ENCODE data around the gene NAA40.
A peak's percentile ranks its signal among the peaks of the same experiment; 100 is the strongest.

NAA40 gene

DNA sequence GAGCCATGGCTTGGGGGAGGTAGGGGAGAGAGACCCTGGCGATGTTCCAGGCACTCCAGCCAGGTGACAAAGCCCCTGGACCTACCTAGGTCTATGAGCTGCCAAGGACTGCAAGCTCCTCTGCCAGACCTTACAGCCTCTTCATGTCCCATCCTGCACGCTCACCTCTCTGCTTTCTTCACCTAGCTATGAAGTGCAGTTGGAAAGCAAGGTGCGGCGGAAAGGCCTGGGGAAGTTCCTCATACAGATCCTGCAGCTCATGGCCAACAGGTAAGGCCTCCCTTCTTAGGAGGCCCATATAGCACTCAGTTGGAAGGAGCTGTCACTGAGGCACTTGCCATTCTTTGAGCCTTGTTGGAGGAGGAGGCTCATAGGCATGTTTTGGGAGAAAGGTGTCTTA, 13.8 kb downstream of the NAA40 start (continued):
- TF ChIP-seq, protein P1, sequence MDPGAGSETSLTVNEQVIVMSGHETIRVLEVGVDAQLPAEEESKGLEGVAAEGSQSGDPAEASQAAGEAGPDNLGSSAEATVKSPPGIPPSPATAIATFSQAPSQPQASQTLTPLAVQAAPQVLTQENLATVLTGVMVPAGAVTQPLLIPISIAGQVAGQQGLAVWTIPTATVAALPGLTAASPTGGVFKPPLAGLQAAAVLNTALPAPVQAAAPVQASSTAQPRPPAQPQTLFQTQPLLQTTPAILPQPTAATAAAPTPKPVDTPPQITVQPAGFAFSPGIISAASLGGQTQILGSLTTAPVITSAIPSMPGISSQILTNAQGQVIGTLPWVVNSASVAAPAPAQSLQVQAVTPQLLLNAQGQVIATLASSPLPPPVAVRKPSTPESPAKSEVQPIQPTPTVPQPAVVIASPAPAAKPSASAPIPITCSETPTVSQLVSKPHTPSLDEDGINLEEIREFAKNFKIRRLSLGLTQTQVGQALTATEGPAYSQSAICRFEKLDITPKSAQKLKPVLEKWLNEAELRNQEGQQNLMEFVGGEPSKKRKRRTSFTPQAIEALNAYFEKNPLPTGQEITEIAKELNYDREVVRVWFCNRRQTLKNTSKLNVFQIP (CRISPR knock-in tag; IDR thresholded peaks at IDR 0.05; ENCODE audit: borderline replicate concordance, low read depth): no peak
- no peak for TF ChIP-seq ZNF565 (CRISPR knock-in tag; conservative IDR thresholded peaks at IDR 0.05; ENCODE audit: low read depth)
- no peak for TF ChIP-seq TOX (CRISPR knock-in tag; IDR thresholded peaks at IDR 0.05; ENCODE audit: borderline replicate concordance)
- no peak for TF ChIP-seq OSR1 (CRISPR knock-in tag; IDR thresholded peaks at IDR 0.05)
- TF ChIP-seq, protein P2, sequence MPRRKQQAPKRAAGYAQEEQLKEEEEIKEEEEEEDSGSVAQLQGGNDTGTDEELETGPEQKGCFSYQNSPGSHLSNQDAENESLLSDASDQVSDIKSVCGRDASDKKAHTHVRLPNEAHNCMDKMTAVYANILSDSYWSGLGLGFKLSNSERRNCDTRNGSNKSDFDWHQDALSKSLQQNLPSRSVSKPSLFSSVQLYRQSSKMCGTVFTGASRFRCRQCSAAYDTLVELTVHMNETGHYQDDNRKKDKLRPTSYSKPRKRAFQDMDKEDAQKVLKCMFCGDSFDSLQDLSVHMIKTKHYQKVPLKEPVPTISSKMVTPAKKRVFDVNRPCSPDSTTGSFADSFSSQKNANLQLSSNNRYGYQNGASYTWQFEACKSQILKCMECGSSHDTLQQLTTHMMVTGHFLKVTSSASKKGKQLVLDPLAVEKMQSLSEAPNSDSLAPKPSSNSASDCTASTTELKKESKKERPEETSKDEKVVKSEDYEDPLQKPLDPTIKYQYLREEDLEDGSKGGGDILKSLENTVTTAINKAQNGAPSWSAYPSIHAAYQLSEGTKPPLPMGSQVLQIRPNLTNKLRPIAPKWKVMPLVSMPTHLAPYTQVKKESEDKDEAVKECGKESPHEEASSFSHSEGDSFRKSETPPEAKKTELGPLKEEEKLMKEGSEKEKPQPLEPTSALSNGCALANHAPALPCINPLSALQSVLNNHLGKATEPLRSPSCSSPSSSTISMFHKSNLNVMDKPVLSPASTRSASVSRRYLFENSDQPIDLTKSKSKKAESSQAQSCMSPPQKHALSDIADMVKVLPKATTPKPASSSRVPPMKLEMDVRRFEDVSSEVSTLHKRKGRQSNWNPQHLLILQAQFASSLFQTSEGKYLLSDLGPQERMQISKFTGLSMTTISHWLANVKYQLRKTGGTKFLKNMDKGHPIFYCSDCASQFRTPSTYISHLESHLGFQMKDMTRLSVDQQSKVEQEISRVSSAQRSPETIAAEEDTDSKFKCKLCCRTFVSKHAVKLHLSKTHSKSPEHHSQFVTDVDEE (CRISPR knock-in tag; IDR thresholded peaks at IDR 0.05): no peak
- no peak for TF ChIP-seq ZNF8 (CRISPR knock-in tag; IDR thresholded peaks at IDR 0.05)

DNA sequence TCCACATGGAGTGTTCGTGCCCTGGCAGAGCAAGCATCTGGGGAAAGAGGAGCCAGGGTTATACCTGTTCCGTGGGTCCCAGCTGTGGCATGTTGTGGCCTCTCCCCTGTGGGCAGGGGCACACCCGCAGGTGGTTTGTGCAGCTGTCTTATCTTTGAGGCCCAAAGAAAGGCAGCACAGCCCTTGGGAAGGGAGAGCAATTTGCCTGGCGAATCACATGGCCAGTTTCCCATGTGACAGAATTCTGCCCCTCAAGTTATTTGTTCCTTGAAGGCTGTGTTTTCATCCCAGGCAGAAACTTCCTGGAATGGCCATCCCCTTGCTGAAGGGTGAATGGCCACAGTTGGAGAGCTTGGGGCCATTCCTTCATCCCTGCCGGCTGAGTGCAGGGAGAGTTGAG, 19.2 kb downstream of the NAA40 start:
- TF ChIP-seq, protein P3, sequence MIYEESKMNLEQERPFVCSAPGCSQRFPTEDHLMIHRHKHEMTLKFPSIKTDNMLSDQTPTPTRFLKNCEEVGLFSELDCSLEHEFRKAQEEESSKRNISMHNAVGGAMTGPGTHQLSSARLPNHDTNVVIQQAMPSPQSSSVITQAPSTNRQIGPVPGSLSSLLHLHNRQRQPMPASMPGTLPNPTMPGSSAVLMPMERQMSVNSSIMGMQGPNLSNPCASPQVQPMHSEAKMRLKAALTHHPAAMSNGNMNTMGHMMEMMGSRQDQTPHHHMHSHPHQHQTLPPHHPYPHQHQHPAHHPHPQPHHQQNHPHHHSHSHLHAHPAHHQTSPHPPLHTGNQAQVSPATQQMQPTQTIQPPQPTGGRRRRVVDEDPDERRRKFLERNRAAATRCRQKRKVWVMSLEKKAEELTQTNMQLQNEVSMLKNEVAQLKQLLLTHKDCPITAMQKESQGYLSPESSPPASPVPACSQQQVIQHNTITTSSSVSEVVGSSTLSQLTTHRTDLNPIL (CRISPR knock-in tag; IDR thresholded peaks at IDR 0.05; ENCODE audit: low read depth): no peak
- TF ChIP-seq BACH2 (CRISPR knock-in tag; IDR thresholded peaks at IDR 0.05; ENCODE audit: borderline replicate concordance) (no peak), ZFP3 (CRISPR knock-in tag; IDR thresholded peaks at IDR 0.05) (no peak), RARB (CRISPR knock-in tag; IDR thresholded peaks at IDR 0.05) (no peak), SNAI2 (CRISPR knock-in tag; IDR thresholded peaks at IDR 0.05) (no peak), TCF4 (CRISPR knock-in tag; IDR thresholded peaks at IDR 0.05; ENCODE audit: borderline replicate concordance) (no peak), ZC3H10 (CRISPR knock-in tag; IDR thresholded peaks at IDR 0.05) (no peak), ARNTL (CRISPR knock-in tag; IDR thresholded peaks at IDR 0.05; ENCODE audit: borderline replicate concordance, low read depth) (no peak), PPARA (CRISPR knock-in tag; IDR thresholded peaks at IDR 0.05; ENCODE audit: borderline replicate concordance) (no peak), GLIS3 (CRISPR knock-in tag; IDR thresholded peaks at IDR 0.05) (no peak), ZNF8 (CRISPR knock-in tag; IDR thresholded peaks at IDR 0.05) (no peak), OSR1 (CRISPR knock-in tag; IDR thresholded peaks at IDR 0.05) (no peak)
- TF ChIP-seq, protein P4, sequence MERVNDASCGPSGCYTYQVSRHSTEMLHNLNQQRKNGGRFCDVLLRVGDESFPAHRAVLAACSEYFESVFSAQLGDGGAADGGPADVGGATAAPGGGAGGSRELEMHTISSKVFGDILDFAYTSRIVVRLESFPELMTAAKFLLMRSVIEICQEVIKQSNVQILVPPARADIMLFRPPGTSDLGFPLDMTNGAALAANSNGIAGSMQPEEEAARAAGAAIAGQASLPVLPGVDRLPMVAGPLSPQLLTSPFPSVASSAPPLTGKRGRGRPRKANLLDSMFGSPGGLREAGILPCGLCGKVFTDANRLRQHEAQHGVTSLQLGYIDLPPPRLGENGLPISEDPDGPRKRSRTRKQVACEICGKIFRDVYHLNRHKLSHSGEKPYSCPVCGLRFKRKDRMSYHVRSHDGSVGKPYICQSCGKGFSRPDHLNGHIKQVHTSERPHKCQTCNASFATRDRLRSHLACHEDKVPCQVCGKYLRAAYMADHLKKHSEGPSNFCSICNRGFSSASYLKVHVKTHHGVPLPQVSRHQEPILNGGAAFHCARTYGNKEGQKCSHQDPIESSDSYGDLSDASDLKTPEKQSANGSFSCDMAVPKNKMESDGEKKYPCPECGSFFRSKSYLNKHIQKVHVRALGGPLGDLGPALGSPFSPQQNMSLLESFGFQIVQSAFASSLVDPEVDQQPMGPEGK (CRISPR knock-in tag; IDR thresholded peaks at IDR 0.05; ENCODE audit: borderline replicate concordance): no peak
- ATAC-seq: no peak

DNA sequence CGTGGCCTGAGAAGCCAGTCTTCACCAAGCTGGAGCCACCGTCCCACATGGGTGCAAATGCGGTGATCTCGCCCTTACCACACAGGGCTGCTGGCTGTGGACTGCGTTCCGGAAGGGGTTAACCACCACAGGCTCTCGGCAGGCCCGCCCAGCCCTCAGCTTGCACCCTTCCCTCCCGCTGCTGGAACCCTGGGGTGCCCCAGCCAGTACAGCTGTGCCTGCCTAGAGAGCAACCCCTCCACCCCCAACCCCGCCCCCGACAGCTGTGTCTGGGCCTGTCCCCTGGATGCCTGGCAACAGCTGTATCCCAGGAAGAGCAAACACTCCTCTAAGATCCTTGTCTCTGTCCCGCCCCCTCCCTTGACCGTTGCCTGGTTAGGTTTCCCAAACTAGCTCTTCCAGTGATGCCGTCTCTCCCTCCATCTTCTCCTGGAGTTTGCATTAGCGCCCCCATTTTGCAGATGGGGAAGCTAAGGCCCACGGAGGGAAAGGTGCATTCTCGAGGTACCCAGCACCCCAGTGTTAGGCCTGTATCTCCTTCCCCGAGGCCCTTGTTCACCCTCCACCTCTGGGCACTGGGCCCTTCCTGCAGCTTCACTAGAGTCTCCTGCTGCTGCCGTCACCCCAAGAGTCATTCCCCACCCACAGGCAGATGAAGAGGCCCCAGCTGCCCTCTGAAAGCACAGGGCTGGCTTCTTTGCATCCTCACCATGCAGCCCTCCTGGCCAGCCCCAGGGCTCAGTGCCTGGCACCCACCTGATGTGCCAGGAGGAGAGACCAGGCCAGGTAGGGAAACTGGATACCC, 23.0 kb downstream of the NAA40 start:
- peak; percentile 39 for ATAC-seq
- TF ChIP-seq ZNF8 (CRISPR knock-in tag; IDR thresholded peaks at IDR 0.05): no peak
- TF ChIP-seq, protein P2 (CRISPR knock-in tag; IDR thresholded peaks at IDR 0.05): no peak
- no peak for TF ChIP-seq TCF4 (CRISPR knock-in tag; IDR thresholded peaks at IDR 0.05; ENCODE audit: borderline replicate concordance)
- TF ChIP-seq ZFP30 (CRISPR knock-in tag; IDR thresholded peaks at IDR 0.05): no peak
- no peak for TF ChIP-seq RARB (CRISPR knock-in tag; IDR thresholded peaks at IDR 0.05)
- no peak for TF ChIP-seq CSDC2 (CRISPR knock-in tag; IDR thresholded peaks at IDR 0.05)
- TF ChIP-seq ARNTL (CRISPR knock-in tag; IDR thresholded peaks at IDR 0.05; ENCODE audit: borderline replicate concordance, low read depth): no peak
- TF ChIP-seq BACH2 (CRISPR knock-in tag; IDR thresholded peaks at IDR 0.05; ENCODE audit: borderline replicate concordance): no peak
- TF ChIP-seq SNAI2 (CRISPR knock-in tag; IDR thresholded peaks at IDR 0.05): no peak
- TF ChIP-seq ZFP3 (CRISPR knock-in tag; IDR thresholded peaks at IDR 0.05): no peak
- no peak for TF ChIP-seq ZNF70 (CRISPR knock-in tag; IDR thresholded peaks at IDR 0.05)
- TF ChIP-seq TOX (CRISPR knock-in tag; IDR thresholded peaks at IDR 0.05; ENCODE audit: borderline replicate concordance): no peak
- TF ChIP-seq ZC3H10 (CRISPR knock-in tag; IDR thresholded peaks at IDR 0.05): no peak
- no peak for TF ChIP-seq ISL1 (CRISPR knock-in tag; IDR thresholded peaks at IDR 0.05)
- TF ChIP-seq, protein P3 (CRISPR knock-in tag; IDR thresholded peaks at IDR 0.05; ENCODE audit: low read depth): no peak
- TF ChIP-seq GLIS3 (CRISPR knock-in tag; IDR thresholded peaks at IDR 0.05): no peak
- TF ChIP-seq, protein P1 (CRISPR knock-in tag; IDR thresholded peaks at IDR 0.05; ENCODE audit: borderline replicate concordance, low read depth): no peak
- no peak for TF ChIP-seq OSR1 (CRISPR knock-in tag; IDR thresholded peaks at IDR 0.05)

All from SK-N-SH treated with all-trans-retinoic acid at 6 μM for 48 hours (cell line).